A549 (cell line): Measurements from ENCODE around the gene SUN1. TPM values are rescaled to one million over a fixed set of nuclear protein-coding genes. Genes with fewer than 3 reads are reported as not detected.
"Not testable (repeated sequence)": the region's sequence is repeated elsewhere in the genome, so short reads cannot be mapped to it uniquely, and the experiment has no call there.

ENCODE experiments used
- ATAC-seq, 2 experiments: fragments of 200-7000 bp in 1 of 2; fragments of >200 bp in 1 of 2; cut with Nextera tagmentation in 1 of 2; cut with Tn5 transposase in 1 of 2; 3 replicates each; pipeline versions ENCODE4 v1.8.0 to v1.9.1; 2018 to 2020; ENCODE audit warnings: mild to moderate bottlenecking in 1 of 2, moderate library complexity in 1 of 2
- CTCF ChIA-PET: fragments of 300-600 bp; sonication (Branson Sonifier 250); formaldehyde crosslinking; extraction: SDS; loops from one replicate; lab custom pipeline; 2021; ENCODE audit warnings: antibody characterized with exemption, inconsistent platforms; lab: Yijun Ruan, JAX
- POLR2A ChIA-PET: fragments of 350-600 bp; formaldehyde crosslinking; extraction: SDS; loops from one replicate; lab custom pipeline; 2021; ENCODE audit warnings: antibody characterized with exemption, inconsistent platforms; lab: Yijun Ruan, JAX
- DNase-seq, 2 experiments: peaks; one replicate each; pipeline versions ENCODE4 v3.0.0 to v3.0.0-alpha.2; 2011 to 2016; ENCODE audit warnings: low read depth in 1 of 2, low spot score in 1 of 2
- FAIRE-seq: peaks from 2 replicates; lab custom pipeline; 2011; peaks lifted over from hg19 to GRCh38; lab: Jason Lieb, UNC
- H3K27ac ChIP-seq, 2 experiments: fragments of >200 bp; sonication (Bioruptor Twin); formaldehyde crosslinking; 3 replicates each; pipeline ENCODE4 v1.5.1; 2016 to 2017
- H3K4me1 ChIP-seq: fragments of >200 bp; sonication (Bioruptor Twin); formaldehyde crosslinking; 3 replicates; pipeline ENCODE4 v1.6.1; 2016
- H3K4me2 ChIP-seq: fragments of >200 bp; sonication (Bioruptor Twin); formaldehyde crosslinking; 3 replicates; pipeline ENCODE4 v1.6.1; 2016
- H3K4me3 ChIP-seq: fragments of >200 bp; sonication (Bioruptor Twin); formaldehyde crosslinking; 3 replicates; pipeline ENCODE4 v1.5.1; 2016
- H3K9me3 ChIP-seq: fragments of >200 bp; sonication (Bioruptor Twin); formaldehyde crosslinking; 3 replicates; pipeline ENCODE4 v1.6.1; 2016
- CBX2 ChIP-seq: fragments of 200-600 bp; sonication (generic); IDR thresholded peaks from 2 replicates; pipeline ENCODE4 v1.6.1; 2016; ENCODE audit warnings: low read depth, mild to moderate bottlenecking, borderline replicate concordance
- CBX8 ChIP-seq: fragments of 200-600 bp; sonication (generic); IDR thresholded peaks from 2 replicates; pipeline ENCODE4 v1.6.1; 2016
- CEBPB ChIP-seq, 2 experiments: fragments of >200 bp in 1 of 2; sonication (Bioruptor Twin) in 1 of 2; formaldehyde crosslinking in 1 of 2; IDR thresholded peaks; 2 replicates each; pipeline ENCODE4 v1.6.1; 2012 to 2016
- CHD4 ChIP-seq: fragments of 200-600 bp; sonication (generic); IDR thresholded peaks from 2 replicates; pipeline ENCODE4 v1.6.1; 2016; ENCODE audit warnings: antibody characterized with exemption, mild to moderate bottlenecking, borderline replicate concordance
- CTCF ChIP-seq: fragments of >200 bp; sonication (Bioruptor Twin); formaldehyde crosslinking; IDR thresholded peaks from 3 replicates; pipeline ENCODE4 v1.5.1; 2016
- E2F6 ChIP-seq: IDR thresholded peaks from 2 replicates; pipeline ENCODE4 v1.6.1; 2012; ENCODE audit warnings: low read depth, borderline replicate concordance
- EHF ChIP-seq: fragments of 250-450 bp; sonication (Bioruptor Pico); IDR thresholded peaks from 2 replicates; pipeline ENCODE4 v1.5.0; 2020; ENCODE audit warnings: mild to moderate bottlenecking
- ELK1 ChIP-seq: fragments of 150-350 bp; IDR thresholded peaks from 2 replicates; pipeline ENCODE4 v1.6.1; 2014; ENCODE audit warnings: low read depth, mild to moderate bottlenecking, low read length
- ESRRA ChIP-seq: fragments of 150-350 bp; IDR thresholded peaks from 2 replicates; pipeline ENCODE4 v1.6.1; 2014; ENCODE audit warnings: mild to moderate bottlenecking, low read length, borderline replicate concordance
- FOSB ChIP-seq: fragments of 250-450 bp; sonication (Bioruptor Pico); IDR thresholded peaks from 2 replicates; pipeline ENCODE4 v1.5.0; 2020; ENCODE audit warnings: mild to moderate bottlenecking, moderate library complexity
- FOSL2 ChIP-seq, 2 experiments: fragments of 450-650 bp in 1 of 2; fragments of >200 bp in 1 of 2; sonication (Bioruptor Twin) in 1 of 2; formaldehyde crosslinking; IDR thresholded peaks; 2 replicates each; pipeline versions ENCODE4 v1.5.0 to v1.6.1; 2016 to 2020; ENCODE audit warnings: mild to moderate bottlenecking in 1 of 2, moderate library complexity in 1 of 2
- FOXS1 ChIP-seq: fragments of 250-450 bp; sonication (Bioruptor Pico); IDR thresholded peaks from 2 replicates; pipeline ENCODE4 v1.5.0; 2020; ENCODE audit warnings: mild to moderate bottlenecking, moderate library complexity
- GATA3 ChIP-seq: IDR thresholded peaks from 2 replicates; pipeline ENCODE4 v1.6.1; 2012; ENCODE audit warnings: borderline replicate concordance
- HDAC2 ChIP-seq: fragments of 200-600 bp; sonication (generic); IDR thresholded peaks from 2 replicates; pipeline ENCODE4 v1.6.1; 2016
- HOXA7 ChIP-seq: fragments of 250-450 bp; sonication (Bioruptor Pico); IDR thresholded peaks from 2 replicates; pipeline ENCODE4 v1.5.0; 2020; ENCODE audit warnings: mild to moderate bottlenecking, moderate library complexity
- HOXB13 ChIP-seq: fragments of 250-450 bp; sonication (Bioruptor Pico); IDR thresholded peaks from 2 replicates; pipeline ENCODE4 v1.5.0; 2020; ENCODE audit warnings: low read depth, mild to moderate bottlenecking, moderate library complexity
- JUN ChIP-seq, 2 experiments: fragments of >200 bp; sonication (Bioruptor Twin); formaldehyde crosslinking; IDR thresholded peaks; 2 replicates in 1 of 2; 3 replicates in 1 of 2; pipeline ENCODE4 v1.6.1; 2016 to 2017
- JUNB ChIP-seq: fragments of >200 bp; sonication (Bioruptor Twin); formaldehyde crosslinking; IDR thresholded peaks from 2 replicates; pipeline ENCODE4 v1.6.1; 2016
- NR3C1 ChIP-seq: fragments of >200 bp; sonication (Bioruptor Twin); formaldehyde crosslinking; IDR thresholded peaks from 3 replicates; pipeline ENCODE4 v1.6.1; 2017
- PBX3 ChIP-seq: IDR thresholded peaks from 2 replicates; pipeline ENCODE4 v1.6.1; 2012
- POLR2A ChIP-seq: IDR thresholded peaks from 2 replicates; pipeline ENCODE4 v1.6.1; 2012; ENCODE audit warnings: mild to moderate bottlenecking, low read length
- POLR2AphosphoS2 ChIP-seq: conservative IDR thresholded peaks from 2 replicates; pipeline ENCODE4 v1.6.1; 2012; ENCODE audit warnings: low read length, improper control_type of control experiment, inconsistent platforms
- RARB ChIP-seq: fragments of 250-450 bp; sonication (Bioruptor Pico); IDR thresholded peaks from 2 replicates; pipeline ENCODE4 v1.8.0; 2021; ENCODE audit warnings: mild to moderate bottlenecking, moderate library complexity
- RNF2 ChIP-seq: fragments of 200-600 bp; sonication (generic); IDR thresholded peaks from 2 replicates; pipeline ENCODE4 v1.6.1; 2016; ENCODE audit warnings: low read depth, mild to moderate bottlenecking, antibody characterized with exemption, moderate library complexity, borderline replicate concordance
- USF2 ChIP-seq: fragments of 450-650 bp; IDR thresholded peaks from 2 replicates; pipeline ENCODE4 v1.6.1; 2014; ENCODE audit warnings: antibody characterized with exemption
- ZSCAN20 ChIP-seq: fragments of 250-450 bp; sonication (Bioruptor Pico); IDR thresholded peaks from 2 replicates; pipeline ENCODE4 v1.8.0; 2022; ENCODE audit warnings: mild to moderate bottlenecking, moderate library complexity
- WGBS: methylation state at CpG from one replicate; pipeline ENCODE4 v1.1.6; 2017; ENCODE audit errors: missing lambda C conversion rate; 5-methylcytosine and 5-hydroxymethylcytosine counted together
- polyA plus RNA-seq, 4 experiments: library from polyadenylated mRNA; depleted of rRNA in 3 of 4; stranded (reverse); fragments of >200 nt; fragmentation: RNase III in 1 of 4; extraction: RNeasy Plus Mini Kit Qiagen cat#74134 plus additional on column Dnase treatment in 1 of 4; gene quantifications; 2 replicates in 3 of 4; 3 replicates in 1 of 4; pipeline ENCODE4 v1.2.3, GENCODE V29; 2011 to 2017

The SUN1 gene
- polyA plus RNA-seq, 2 of the 4 experiments (the other 2 are of a cell fraction): 60.7 to 130 TPM

GRCh38 chr7:798921-799470, 33.3 kb upstream of the SUN1 start:
- no peak for DNase-seq
- POLR2A ChIA-PET: no interaction called here
- CTCF ChIA-PET: interaction anchor here (0.7 to 2.2 kb wide), 7 partner anchors 10 to 522 kb away, joined by 3 to 9 read pairs (median 6); no protein-coding TSS in a partner anchor
- no peak overlapping the region for H3K4me2 ChIP-seq
- TF ChIP-seq ZSCAN20 (no peak), JUN (IDR thresholded peaks at IDR 0.05) (no peak), ELK1 (no peak), CBX2 (no peak), E2F6 (no peak), USF2 (no peak), FOXS1 (CRISPR knock-in tag) (no peak), CBX8 (no peak), FOSB (CRISPR knock-in tag) (no peak), RARB (CRISPR knock-in tag) (no peak), NR3C1 (no peak)
- ATAC-seq: no peak
- H3K27ac ChIP-seq: no peak overlapping the region
- no peak for FAIRE-seq
- no peak overlapping the region for H3K4me3 ChIP-seq
- H3K9me3 ChIP-seq: no peaks in the 10 kb centered on the region
- 95% methylated on average over 12 of the region's 12 CpGs for WGBS
- peaks cover 8% of the 10 kb centered on the region; the same call in 1 of the 3 replicates for H3K4me1 ChIP-seq

GRCh38 chr7:800692-801091, 31.6 kb upstream of the SUN1 start:
- DNase-seq (no peak), ATAC-seq (no peak), FAIRE-seq (no peak)
- ChIA-PET POLR2A (no interaction called here), CTCF (interaction anchor here (0.9 to 1.2 kb wide), 3 partner anchors 27 to 479 kb away, joined by 3 to 6 read pairs (median 3); no protein-coding TSS in a partner anchor)
- Histone ChIP-seq H3K9me3 (no peaks in the 10 kb centered on the region), H3K4me1 (peaks cover 8% of the 10 kb centered on the region; the same call in 1 of the 3 replicates), H3K4me3 (no peak overlapping the region), H3K4me2 (no peak overlapping the region), H3K27ac (no peak overlapping the region)
- no peak for TF ChIP-seq JUNB
- TF ChIP-seq ESRRA: no peak
- TF ChIP-seq EHF (CRISPR knock-in tag): no peak
- no peak for TF ChIP-seq HDAC2
- TF ChIP-seq HOXB13 (CRISPR knock-in tag): no peak
- no peak for TF ChIP-seq GATA3
- TF ChIP-seq POLR2AphosphoS2: no peak
- WGBS: 94% methylated on average over 7 of the region's 7 CpGs

- H3K9me3 ChIP-seq, FAIRE-seq, H3K4me2 ChIP-seq, DNase-seq, H3K4me3 ChIP-seq, ATAC-seq, POLR2A ChIA-PET, H3K27ac ChIP-seq, H3K4me1 ChIP-seq: not testable (repeated sequence)
- CTCF ChIA-PET: interaction anchor here (1.2 to 1.4 kb wide), 2 partner anchors 28 to 71 kb away, joined by 3 to 6 read pairs; no protein-coding TSS in a partner anchor
- WGBS: 90% methylated on average over 6 of the region's 6 CpGs
Measured at GRCh38 chr7:801351-801750, 30.9 kb upstream of the SUN1 start.

- POLR2A ChIA-PET: no interaction called here
- FAIRE-seq: no peak
- Histone ChIP-seq H3K4me3 (no peak overlapping the region), H3K27ac (no peak overlapping the region), H3K9me3 (no peaks in the 10 kb centered on the region), H3K4me1 (peaks cover 8% of the 10 kb centered on the region; the same call in 1 of the 3 replicates), H3K4me2 (no peak overlapping the region)
- DNase-seq: no peak
- no peak; a peak in 1 of 6 replicates for ATAC-seq
- CTCF ChIA-PET: interaction anchor here (1.4 kb wide), 1 partner anchor 71 kb away, joined by 3 read pairs; no protein-coding TSS in a partner anchor
- 89% methylated on average over 15 of the region's 19 CpGs for WGBS
- no peak for TF ChIP-seq POLR2A
- TF ChIP-seq POLR2AphosphoS2: no peak
- no peak for TF ChIP-seq PBX3
- no peak for TF ChIP-seq FOSB (CRISPR knock-in tag)
- TF ChIP-seq JUN (IDR thresholded peaks at IDR 0.05): no peak
- no peak for TF ChIP-seq CTCF
- TF ChIP-seq RARB (CRISPR knock-in tag): no peak
- TF ChIP-seq HOXA7 (CRISPR knock-in tag): no peak
- TF ChIP-seq FOSL2 (IDR thresholded peaks at IDR 0.05): no peak
- no peak for TF ChIP-seq FOSL2 (CRISPR knock-in tag; IDR thresholded peaks at IDR 0.05)
- TF ChIP-seq CHD4: no peak
- TF ChIP-seq EHF (CRISPR knock-in tag): no peak
- TF ChIP-seq HDAC2: no peak
- no peak for TF ChIP-seq RNF2
- no peak for TF ChIP-seq CBX2
- TF ChIP-seq CEBPB (IDR thresholded peaks at IDR 0.05): no peak
Measured at GRCh38 chr7:801940-802381, 30.3 kb upstream of the SUN1 start.
